ENCODE results near the gene TTLL6.
"Not testable (repeated sequence)": the region's sequence is repeated elsewhere in the genome, so short reads cannot be mapped to it uniquely, and the experiment has no call there.

The TTLL6 gene

DNA sequence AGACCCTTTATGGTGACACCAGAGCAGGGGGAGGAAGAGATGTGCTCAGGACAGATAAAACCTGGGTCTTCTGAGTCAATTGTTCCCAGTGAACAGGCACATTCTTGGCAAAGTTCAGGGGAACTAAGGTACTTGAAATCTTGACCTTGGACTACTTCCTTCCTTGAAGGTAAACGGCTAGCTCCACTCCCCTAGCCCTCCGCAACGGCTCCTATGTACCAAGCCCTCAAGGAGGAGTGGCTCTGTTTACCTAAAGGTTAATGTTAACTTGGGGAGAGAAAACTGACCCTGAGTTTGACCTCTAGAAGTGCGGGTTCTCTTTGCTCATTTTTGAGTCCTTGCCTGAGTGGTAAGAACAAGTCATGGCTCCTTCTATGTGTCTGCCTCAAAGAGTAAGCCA lies 7.8 kb downstream of the TTLL6 start:
- Histone ChIP-seq H3K4me3 (ENCODE audit: low read depth, low read length) (no peak overlapping the region), H3K27ac (no peak overlapping the region), H3K27me3 (ENCODE audit: control insufficient read depth, insufficient read depth, low read length) (no peaks in the 10 kb centered on the region), H3K9me3 (ENCODE audit: control insufficient read depth, low read length) (no peaks in the 10 kb centered on the region), H3K36me3 (ENCODE audit: control insufficient read depth, insufficient read depth, low read length) (no peaks in the 10 kb centered on the region), H3K4me2 (ENCODE audit: low read length) (no peak overlapping the region), H3K4me1 (no peaks in the 10 kb centered on the region), H3K79me2 (no peaks in the 10 kb centered on the region), H3K9ac (no peak overlapping the region), H2AFZ (no peak overlapping the region)
- TF ChIP-seq, protein P1, sequence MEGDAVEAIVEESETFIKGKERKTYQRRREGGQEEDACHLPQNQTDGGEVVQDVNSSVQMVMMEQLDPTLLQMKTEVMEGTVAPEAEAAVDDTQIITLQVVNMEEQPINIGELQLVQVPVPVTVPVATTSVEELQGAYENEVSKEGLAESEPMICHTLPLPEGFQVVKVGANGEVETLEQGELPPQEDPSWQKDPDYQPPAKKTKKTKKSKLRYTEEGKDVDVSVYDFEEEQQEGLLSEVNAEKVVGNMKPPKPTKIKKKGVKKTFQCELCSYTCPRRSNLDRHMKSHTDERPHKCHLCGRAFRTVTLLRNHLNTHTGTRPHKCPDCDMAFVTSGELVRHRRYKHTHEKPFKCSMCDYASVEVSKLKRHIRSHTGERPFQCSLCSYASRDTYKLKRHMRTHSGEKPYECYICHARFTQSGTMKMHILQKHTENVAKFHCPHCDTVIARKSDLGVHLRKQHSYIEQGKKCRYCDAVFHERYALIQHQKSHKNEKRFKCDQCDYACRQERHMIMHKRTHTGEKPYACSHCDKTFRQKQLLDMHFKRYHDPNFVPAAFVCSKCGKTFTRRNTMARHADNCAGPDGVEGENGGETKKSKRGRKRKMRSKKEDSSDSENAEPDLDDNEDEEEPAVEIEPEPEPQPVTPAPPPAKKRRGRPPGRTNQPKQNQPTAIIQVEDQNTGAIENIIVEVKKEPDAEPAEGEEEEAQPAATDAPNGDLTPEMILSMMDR (IDR thresholded peaks at IDR 0.05), result no peak

DNA sequence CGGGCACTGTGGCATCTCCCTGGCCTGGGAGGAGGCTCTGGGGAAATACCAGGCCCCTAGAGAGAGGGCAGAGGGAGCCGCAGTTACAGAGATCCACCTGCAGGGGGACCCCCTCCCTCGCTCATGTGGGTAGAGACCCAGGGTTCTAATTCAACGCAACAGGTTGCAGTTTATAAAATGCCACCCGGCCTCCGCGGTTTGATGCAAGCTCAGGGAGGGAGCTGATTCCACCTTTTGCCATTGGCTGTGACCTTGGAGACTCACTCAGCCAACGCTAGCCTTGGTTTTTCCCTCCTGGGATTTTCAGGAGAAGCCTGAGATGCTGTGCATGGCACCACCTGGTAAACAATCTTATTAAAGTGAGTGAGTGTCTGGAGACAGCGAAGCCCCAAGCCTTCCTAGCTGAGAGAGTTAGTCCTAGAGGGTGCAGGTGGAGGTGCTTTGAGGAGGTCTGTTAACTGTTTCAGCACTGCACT lies 12.1 kb downstream of the TTLL6 start:
- H3K4me1 ChIP-seq, result no peaks in the 10 kb centered on the region
- H3K9ac ChIP-seq, result no peak overlapping the region
- no peak overlapping the region for H3K4me2 ChIP-seq (ENCODE audit: low read length)
- H3K27ac ChIP-seq, result no peak overlapping the region
- TF ChIP-seq, protein P1 (IDR thresholded peaks at IDR 0.05), result peak; percentile 79
- no peaks in the 10 kb centered on the region for H3K36me3 ChIP-seq (ENCODE audit: control insufficient read depth, insufficient read depth, low read length)
- no peaks in the 10 kb centered on the region for H3K79me2 ChIP-seq
- H3K27me3 ChIP-seq (ENCODE audit: control insufficient read depth, insufficient read depth, low read length), result no peaks in the 10 kb centered on the region
- no peak overlapping the region for H3K4me3 ChIP-seq (ENCODE audit: low read depth, low read length)
- no peaks in the 10 kb centered on the region for H3K9me3 ChIP-seq (ENCODE audit: control insufficient read depth, low read length)
- no peak overlapping the region for H2AFZ ChIP-seq

DNA sequence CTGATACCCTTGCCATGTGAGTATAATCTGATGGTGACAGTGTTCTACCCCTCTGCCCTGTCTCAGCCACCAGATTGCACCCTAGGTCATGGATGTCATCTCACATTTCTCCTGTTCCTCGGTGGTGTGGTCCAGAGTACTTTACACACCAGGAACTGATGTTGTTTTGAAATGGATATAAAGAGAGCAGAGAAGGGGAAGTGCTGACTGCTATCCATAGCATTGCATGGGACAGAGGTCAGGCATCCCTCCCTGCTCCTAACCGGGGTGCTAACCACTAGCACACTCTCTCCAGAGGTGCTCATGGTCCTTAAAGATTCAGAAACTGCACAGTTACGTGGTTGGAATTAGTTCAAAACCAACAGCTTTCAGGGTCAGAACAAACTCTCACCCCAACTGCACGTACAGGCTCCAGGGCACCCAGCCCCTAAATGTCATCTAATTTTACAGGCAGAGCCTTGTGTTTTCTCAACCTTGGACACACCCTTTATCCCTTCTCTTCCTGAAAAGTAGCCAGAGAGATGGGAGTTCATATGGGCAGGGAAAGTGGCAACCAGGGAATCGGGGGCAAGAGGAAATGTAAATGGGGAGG lies 16.3 kb downstream of the TTLL6 start:
- H3K4me3 ChIP-seq (ENCODE audit: low read depth, low read length), result no peak overlapping the region
- no peak overlapping the region for H2AFZ ChIP-seq
- H3K4me2 ChIP-seq (ENCODE audit: low read length), result no peak overlapping the region
- H3K27ac ChIP-seq, result no peak overlapping the region
- TF ChIP-seq, protein P1 (IDR thresholded peaks at IDR 0.05), result no peak
- H3K4me1 ChIP-seq, result no peaks in the 10 kb centered on the region
- H3K27me3 ChIP-seq (ENCODE audit: control insufficient read depth, insufficient read depth, low read length), result no peaks in the 10 kb centered on the region
- no peaks in the 10 kb centered on the region for H3K9me3 ChIP-seq (ENCODE audit: control insufficient read depth, low read length)
- H3K36me3 ChIP-seq (ENCODE audit: control insufficient read depth, insufficient read depth, low read length), result no peaks in the 10 kb centered on the region
- no peaks in the 10 kb centered on the region for H3K79me2 ChIP-seq
- no peak overlapping the region for H3K9ac ChIP-seq

DNA sequence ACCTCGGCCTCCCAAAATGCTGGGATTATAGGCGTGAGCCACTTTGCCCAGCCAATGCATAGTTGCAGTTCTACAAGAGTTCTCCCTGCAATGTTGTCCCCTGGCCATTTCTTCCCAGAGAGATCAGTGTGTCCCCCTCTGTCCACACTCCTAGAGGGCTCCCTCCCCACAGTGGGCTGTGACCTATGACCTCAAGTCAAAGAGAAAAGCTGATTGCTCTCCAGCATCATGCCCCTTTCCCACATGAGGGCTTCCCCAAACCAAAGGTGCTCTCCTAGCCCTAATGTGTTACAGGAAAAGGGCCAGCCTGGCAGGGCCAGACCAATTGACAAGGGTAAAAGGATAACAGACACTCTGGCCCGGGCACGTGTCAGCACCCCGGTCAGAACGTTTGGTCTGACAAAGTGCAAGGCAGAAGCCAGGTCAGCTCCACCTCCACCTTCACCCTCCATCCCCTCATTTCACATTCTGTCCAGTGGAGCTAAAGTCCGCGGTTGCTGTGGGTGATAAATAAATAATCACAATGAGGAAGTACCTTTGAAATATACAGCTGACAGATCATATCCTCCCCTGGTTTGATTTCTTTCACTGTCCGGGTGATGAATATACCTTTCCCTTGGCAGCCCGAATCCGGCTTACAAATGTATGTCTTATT lies 17.8 kb downstream of the TTLL6 start:
- H3K9ac ChIP-seq, result no peak overlapping the region
- no peaks in the 10 kb centered on the region for H3K4me1 ChIP-seq

DNA sequence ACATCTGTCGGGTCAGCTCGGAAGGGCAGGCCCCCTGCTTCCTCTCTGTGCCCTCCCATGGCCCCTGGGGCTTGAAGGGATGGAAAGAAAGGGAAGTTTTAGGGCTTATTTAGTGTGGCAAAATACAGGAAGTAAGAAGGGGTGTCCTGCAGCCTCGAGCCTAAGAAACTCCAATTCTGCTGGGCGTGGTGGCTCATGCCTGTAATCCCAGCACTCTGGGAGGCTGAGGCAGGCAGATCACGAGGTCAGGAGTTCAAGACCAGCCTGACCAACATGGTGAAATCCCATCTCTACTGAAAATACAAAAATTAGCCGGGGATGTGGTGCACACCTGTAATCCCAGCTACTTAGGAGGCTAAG lies 20.9 kb downstream of the TTLL6 start:
- H3K27me3 ChIP-seq (ENCODE audit: control insufficient read depth, insufficient read depth, low read length); H2AFZ ChIP-seq; H3K4me2 ChIP-seq (ENCODE audit: low read length); H3K9ac ChIP-seq; H3K79me2 ChIP-seq; H3K4me1 ChIP-seq; H3K9me3 ChIP-seq (ENCODE audit: control insufficient read depth, low read length); H3K4me3 ChIP-seq (ENCODE audit: low read depth, low read length); H3K27ac ChIP-seq; H3K36me3 ChIP-seq (ENCODE audit: control insufficient read depth, insufficient read depth, low read length): not testable (repeated sequence)

More for the DNA sequence above, 17.8 kb downstream of the TTLL6 start:
- H3K4me3 ChIP-seq (ENCODE audit: low read depth, low read length), result no peak overlapping the region
- H3K79me2 ChIP-seq, result no peaks in the 10 kb centered on the region
- H3K27ac ChIP-seq, result no peak overlapping the region
- no peak overlapping the region for H3K4me2 ChIP-seq (ENCODE audit: low read length)
- TF ChIP-seq, protein P1 (IDR thresholded peaks at IDR 0.05), result no peak
- H3K36me3 ChIP-seq (ENCODE audit: control insufficient read depth, insufficient read depth, low read length), result no peaks in the 10 kb centered on the region
- no peaks in the 10 kb centered on the region for H3K27me3 ChIP-seq (ENCODE audit: control insufficient read depth, insufficient read depth, low read length)
- no peak overlapping the region for H2AFZ ChIP-seq
- H3K9me3 ChIP-seq (ENCODE audit: control insufficient read depth, low read length), result no peaks in the 10 kb centered on the region
